ENCODE data around the gene TMEM54.

TMEM54 gene

DNA sequence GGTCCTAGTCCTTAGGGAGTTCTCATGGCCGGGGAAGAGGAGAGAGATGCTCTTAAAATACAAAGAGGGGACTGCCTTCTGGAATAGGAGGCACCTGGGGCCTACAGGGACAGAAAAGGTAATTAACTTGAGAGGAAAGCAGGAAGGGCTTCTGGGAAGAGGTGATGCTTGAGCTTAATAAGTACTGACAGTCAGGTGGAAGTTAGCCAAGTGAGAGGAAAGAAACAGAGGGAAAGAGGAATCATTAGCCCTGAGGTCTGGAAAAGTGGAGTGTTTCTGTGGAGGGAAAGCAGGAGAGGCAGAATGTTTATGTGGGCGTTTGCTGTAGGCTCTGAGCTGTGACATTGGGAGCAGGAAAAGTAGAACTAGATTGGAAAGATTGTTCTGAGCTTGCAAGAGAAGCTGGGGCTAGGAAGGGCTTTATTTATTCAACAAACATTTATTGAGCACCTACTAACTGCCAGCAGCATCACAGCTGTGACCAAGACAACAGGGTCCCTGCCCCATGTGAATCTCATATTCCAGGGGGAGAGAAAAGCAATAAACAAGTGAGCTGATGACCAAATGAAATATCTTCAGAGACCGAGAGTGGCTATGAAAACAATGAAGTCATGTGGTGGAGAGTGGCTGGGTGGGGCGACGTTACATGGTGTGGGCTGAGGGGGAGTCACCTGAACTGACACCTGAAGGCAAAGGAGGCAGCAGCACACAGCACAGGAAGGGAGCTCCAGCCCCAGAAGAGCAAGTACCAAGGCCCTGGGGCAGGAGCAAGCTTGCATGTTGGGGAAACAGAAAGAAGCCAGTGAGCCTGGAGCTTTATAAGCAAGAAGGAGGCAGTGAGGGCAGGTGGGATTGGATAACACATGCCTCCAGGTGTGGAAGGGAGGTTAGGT is 26.1 kb downstream of the TMEM54 start (continued):
- peak; percentile 74 for TF ChIP-seq PRDM1 (tag by site-specific recombination; IDR thresholded peaks at IDR 0.05)
- peak; percentile 49 for TF ChIP-seq KLF1 (tag by site-specific recombination; IDR thresholded peaks at IDR 0.05)
- TF ChIP-seq GLIS1 (tag by site-specific recombination; IDR thresholded peaks at IDR 0.05), result peak; percentile 88
- peak; percentile 67 for TF ChIP-seq ZFHX2 (tag by site-specific recombination; conservative IDR thresholded peaks at IDR 0.05)
- peak; percentile 95 for TF ChIP-seq ZNF623 (tag by site-specific recombination; IDR thresholded peaks at IDR 0.05)

DNA sequence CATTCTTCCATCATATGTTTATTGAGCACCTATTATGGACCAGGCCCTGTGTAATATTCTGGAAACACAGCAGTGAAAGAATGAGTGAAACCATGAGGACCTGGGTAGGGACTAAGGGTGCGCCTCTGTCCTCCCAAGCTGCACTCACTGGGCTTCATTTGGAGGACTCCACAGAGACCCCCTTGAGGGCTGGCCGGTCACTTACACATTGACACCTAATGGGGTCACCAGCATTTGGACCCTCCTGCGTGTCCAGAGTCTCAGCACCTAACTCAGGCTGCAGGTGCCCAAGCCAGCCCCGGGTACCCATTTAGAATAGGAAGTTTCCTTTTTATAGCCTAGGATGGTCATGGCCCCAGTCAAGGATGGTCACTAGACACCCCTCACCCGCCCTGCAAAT is 27.7 kb downstream of the TMEM54 start:
- ChIA-PET CTCF (interaction anchor here (0.6 to 5.1 kb wide), 20 partner anchors 10 to 557 kb away, joined by 3 to 50 read pairs (median 5); partner anchors contain the start of genes HPCA, S100PBP and YARS1), POLR2A (no interaction called here)
- no peaks in the 10 kb centered on the region; the same call in 1 of the 2 replicates for H3K4me1 ChIP-seq (ENCODE audit: control insufficient read depth, insufficient read depth, low read length)
- TF ChIP-seq ZNF629 (tag by site-specific recombination; IDR thresholded peaks at IDR 0.05), result no peak
- no peak for TF ChIP-seq ZNF404 (tag by site-specific recombination; IDR thresholded peaks at IDR 0.05)
- no peak for TF ChIP-seq ZNF792 (tag by site-specific recombination; IDR thresholded peaks at IDR 0.05)
- TF ChIP-seq MZF1 (tag by site-specific recombination; IDR thresholded peaks at IDR 0.05; ENCODE audit: borderline replicate concordance), result no peak
- TF ChIP-seq ZNF112 (tag by site-specific recombination; IDR thresholded peaks at IDR 0.05), result no peak
- no peak for TF ChIP-seq ZNF510 (tag by site-specific recombination; IDR thresholded peaks at IDR 0.05; ENCODE audit: insufficient replicate concordance)
- TF ChIP-seq ZNF341 (tag by site-specific recombination; IDR thresholded peaks at IDR 0.05; ENCODE audit: low read depth), result no peak
- H3K9me3 ChIP-seq (ENCODE audit: control insufficient read depth, insufficient read depth, low read depth, low read length), result no peaks in the 10 kb centered on the region
- H3K36me3 ChIP-seq (ENCODE audit: control insufficient read depth in 2 of 2, insufficient read depth in 1 of 2, low read length in 2 of 2), result peaks cover 0 to 3% of the 10 kb centered on the region in 2 experiments; a peak in 1 of 3 replicates
- H3K27ac ChIP-seq (ENCODE audit: extremely low read depth, low read depth, low read length), result no peak overlapping the region
- no peak overlapping the region for H3K4me3 ChIP-seq (ENCODE audit: low read depth, low read length)

GRCh38 chr1:32872192-32872460 is 29.1 kb downstream of the TMEM54 start:
- Histone ChIP-seq H3K27ac (ENCODE audit: extremely low read depth, low read depth, low read length) (no peak overlapping the region), H3K4me3 (ENCODE audit: low read depth, low read length) (no peak overlapping the region), H3K4me1 (ENCODE audit: control insufficient read depth, insufficient read depth, low read length) (no peaks in the 10 kb centered on the region; the same call in 1 of the 2 replicates), H3K9me3 (ENCODE audit: control insufficient read depth, insufficient read depth, low read depth, low read length) (no peaks in the 10 kb centered on the region), H3K36me3 (ENCODE audit: control insufficient read depth in 2 of 2, insufficient read depth in 1 of 2, low read length in 2 of 2) (peaks cover 0 to 11% of the 10 kb centered on the region in 2 experiments; a peak in 1 of 3 replicates)
- ChIA-PET POLR2A (interaction anchor here (0.6 kb wide), 1 partner anchor 56 kb away, joined by 4 read pairs; no protein-coding TSS in a partner anchor), CTCF (interaction anchor here (0.6 to 1.9 kb wide), 18 partner anchors 8 to 539 kb away, joined by 3 to 8 read pairs (median 4); partner anchors contain the start of genes HPCA, RNF19B, S100PBP and YARS1)
- TF ChIP-seq PRDM4 (tag by site-specific recombination; IDR thresholded peaks at IDR 0.05) (no peak), ZBTB49 (tag by site-specific recombination; IDR thresholded peaks at IDR 0.05; ENCODE audit: low read depth) (no peak), HOXC10 (CRISPR knock-in tag; IDR thresholded peaks at IDR 0.05) (no peak), ZNF585B (tag by site-specific recombination; IDR thresholded peaks at IDR 0.05) (no peak), ZNF174 (tag by site-specific recombination; IDR thresholded peaks at IDR 0.05) (no peak), ZNF354C (tag by site-specific recombination; IDR thresholded peaks at IDR 0.05; ENCODE audit: borderline replicate concordance, low read depth) (no peak), OVOL3 (tag by site-specific recombination; IDR thresholded peaks at IDR 0.05) (no peak), ZBTB21 (tag by site-specific recombination; IDR thresholded peaks at IDR 0.05) (no peak), ZNF529 (tag by site-specific recombination; IDR thresholded peaks at IDR 0.05; ENCODE audit: insufficient replicate concordance) (no peak), ZNF112 (tag by site-specific recombination; IDR thresholded peaks at IDR 0.05) (no peak), ZNF658 (tag by site-specific recombination; IDR thresholded peaks at IDR 0.05) (no peak), ZBTB44 (tag by site-specific recombination; IDR thresholded peaks at IDR 0.05) (no peak), ZNF341 (tag by site-specific recombination; IDR thresholded peaks at IDR 0.05; ENCODE audit: low read depth) (no peak), ZNF701 (tag by site-specific recombination; IDR thresholded peaks at IDR 0.05) (no peak), KLF10 (tag by site-specific recombination; IDR thresholded peaks at IDR 0.05) (no peak), MEIS1 (CRISPR knock-in tag; IDR thresholded peaks at IDR 0.05; ENCODE audit: borderline replicate concordance) (no peak), SCRT2 (tag by site-specific recombination; IDR thresholded peaks at IDR 0.05) (no peak), ZNF302 (tag by site-specific recombination; IDR thresholded peaks at IDR 0.05; ENCODE audit: low read depth) (no peak)

Measured in HEK293 (cell line).